WERI-Rb-1 (cell line): ENCODE measurements around the gene ARCN1.
A peak's percentile ranks its signal among the peaks of the same experiment; 100 is the strongest.

ENCODE experiments used
- DNase-seq: peaks from one replicate; pipeline ENCODE4 v3.0.0-alpha.2; 2020
- H3K27ac ChIP-seq: fragments of 250-450 bp; sonication (Bioruptor Pico); 2 replicates; pipeline ENCODE4 v1.5.1; 2020; ENCODE audit warnings: mild to moderate bottlenecking, moderate library complexity
- H3K27me3 ChIP-seq: fragments of 250-450 bp; sonication (Bioruptor Pico); 2 replicates; pipeline ENCODE4 v1.5.1; 2021; ENCODE audit warnings: mild to moderate bottlenecking, low read depth, moderate library complexity; ENCODE audit not compliant: insufficient read depth, severe bottlenecking
- H3K36me3 ChIP-seq: fragments of 250-450 bp; sonication (Bioruptor Pico); 2 replicates; pipeline ENCODE4 v1.5.1; 2020; ENCODE audit warnings: mild to moderate bottlenecking, moderate library complexity
- H3K4me3 ChIP-seq: 2 replicates; pipeline ENCODE4 v1.5.1; 2011; ENCODE audit warnings: low read depth, mild to moderate bottlenecking, control low read depth, low read length
- H3K9me3 ChIP-seq: fragments of 250-450 bp; sonication (Bioruptor Pico); 2 replicates; pipeline ENCODE4 v1.5.1; 2021; ENCODE audit warnings: mild to moderate bottlenecking, moderate library complexity; ENCODE audit not compliant: severe bottlenecking
- CTCF ChIP-seq: IDR thresholded peaks from 2 replicates; pipeline ENCODE4 v1.5.1; 2011; ENCODE audit warnings: low read depth, mild to moderate bottlenecking, control low read depth, inconsistent platforms, low read length

Gene ARCN1

GRCh38 chr11:118531597-118532084 lies 40.6 kb upstream of the ARCN1 start:
- no peak for DNase-seq

DNA sequence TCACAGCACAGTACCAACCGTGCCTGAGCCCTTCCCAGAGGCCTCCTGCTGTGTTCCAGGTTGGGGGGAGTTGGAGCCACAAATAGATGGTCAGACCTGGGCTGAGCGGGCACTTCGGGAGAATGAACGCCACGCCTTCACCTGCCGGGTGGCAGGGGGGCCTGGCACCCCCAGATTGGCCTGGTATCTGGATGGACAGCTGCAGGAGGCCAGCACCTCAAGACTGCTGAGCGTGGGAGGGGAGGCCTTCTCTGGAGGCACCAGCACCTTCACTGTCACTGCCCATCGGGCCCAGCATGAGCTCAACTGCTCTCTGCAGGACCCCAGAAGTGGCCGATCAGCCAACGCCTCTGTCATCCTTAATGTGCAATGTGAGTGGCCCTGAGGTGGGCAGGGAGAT lies 40.1 kb upstream of the ARCN1 start:
- no peak for DNase-seq
- Histone ChIP-seq H3K4me3 (no peak overlapping the region), H3K36me3 (peaks cover 8% of the 10 kb centered on the region), H3K9me3 (no peaks in the 10 kb centered on the region), H3K27me3 (no peaks in the 10 kb centered on the region), H3K27ac (no peak overlapping the region)
- no peak for TF ChIP-seq CTCF

More at GRCh38 chr11:118531597-118532084, 40.6 kb upstream of the ARCN1 start:
- Histone ChIP-seq H3K9me3 (no peaks in the 10 kb centered on the region), H3K27ac (peak overlapping the region; percentile 92; the same call in 1 of the 2 replicates), H3K4me3 (peak overlapping the region; percentile 71), H3K36me3 (peaks cover 8% of the 10 kb centered on the region), H3K27me3 (no peaks in the 10 kb centered on the region)
- TF ChIP-seq CTCF: no peak

DNA sequence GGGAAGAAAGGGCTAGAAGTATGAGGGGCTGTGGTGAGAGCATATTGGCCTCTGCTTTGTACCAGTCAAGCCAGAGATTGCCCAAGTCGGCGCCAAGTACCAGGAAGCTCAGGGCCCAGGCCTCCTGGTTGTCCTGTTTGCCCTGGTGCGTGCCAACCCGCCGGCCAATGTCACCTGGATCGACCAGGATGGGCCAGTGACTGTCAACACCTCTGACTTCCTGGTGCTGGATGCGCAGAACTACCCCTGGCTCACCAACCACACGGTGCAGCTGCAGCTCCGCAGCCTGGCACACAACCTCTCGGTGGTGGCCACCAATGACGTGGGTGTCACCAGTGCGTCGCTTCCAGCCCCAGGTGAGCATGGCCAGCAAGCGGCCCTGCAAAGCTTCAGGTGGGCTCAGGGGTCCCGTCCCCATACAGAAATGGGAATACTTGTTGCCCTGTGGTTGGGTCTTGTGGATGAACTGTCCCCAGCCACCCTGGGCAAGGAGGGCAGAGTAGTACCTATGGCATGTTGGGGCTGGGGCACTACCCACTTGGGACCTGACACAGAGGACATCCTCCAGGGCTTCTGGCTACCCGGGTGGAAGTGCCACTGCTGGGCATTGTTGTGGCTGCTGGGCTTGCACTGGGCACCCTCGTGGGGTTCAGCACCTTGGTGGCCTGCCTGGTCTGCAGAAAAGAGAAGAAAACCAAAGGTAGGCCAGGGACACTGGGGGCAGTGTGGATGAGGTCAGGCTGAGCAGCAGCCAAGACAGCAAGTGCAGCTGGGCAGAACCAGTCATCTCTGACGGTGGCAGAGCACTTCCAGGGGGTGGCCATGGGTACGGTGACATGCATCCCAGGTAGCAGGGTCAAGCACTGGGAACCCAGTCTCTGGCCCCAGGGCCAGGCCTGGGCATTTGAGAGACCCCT lies 39.1 kb upstream of the ARCN1 start:
- Histone ChIP-seq H3K36me3 (peaks cover 3% of the 10 kb centered on the region), H3K27me3 (no peaks in the 10 kb centered on the region), H3K4me3 (no peak overlapping the region), H3K27ac (no peak overlapping the region), H3K9me3 (no peaks in the 10 kb centered on the region)
- TF ChIP-seq CTCF: no peak
- no peak for DNase-seq

- no peak for DNase-seq
- peaks cover 3% of the 10 kb centered on the region; the same call in 1 of the 2 replicates for H3K36me3 ChIP-seq
- H3K27ac ChIP-seq: no peak overlapping the region; the same call in 1 of the 2 replicates
- no peaks in the 10 kb centered on the region for H3K27me3 ChIP-seq
- H3K9me3 ChIP-seq: no peaks in the 10 kb centered on the region
- no peak overlapping the region for H3K4me3 ChIP-seq
- TF ChIP-seq CTCF: no peak
Observed at GRCh38 chr11:118533769-118534729, 38.2 kb upstream of the ARCN1 start.

DNA sequence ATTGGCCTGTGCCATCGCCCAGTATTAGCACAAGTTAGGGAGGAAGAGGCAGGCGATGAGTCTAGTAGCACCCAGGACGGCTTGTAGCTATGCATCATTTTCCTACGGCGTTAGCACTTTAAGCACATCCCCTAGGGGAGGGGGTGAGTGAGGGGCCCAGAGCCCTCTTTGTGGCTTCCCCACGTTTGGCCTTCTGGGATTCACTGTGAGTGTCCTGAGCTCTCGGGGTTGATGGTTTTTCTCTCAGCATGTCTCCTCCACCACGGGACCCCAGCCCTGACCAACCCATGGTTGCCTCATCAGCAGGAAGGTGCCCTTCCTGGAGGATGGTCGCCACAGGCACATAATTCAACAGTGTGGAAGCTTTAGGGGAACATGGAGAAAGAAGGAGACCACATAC lies 36.9 kb upstream of the ARCN1 start:
- Histone ChIP-seq H3K36me3 (peaks cover 5% of the 10 kb centered on the region), H3K27me3 (no peaks in the 10 kb centered on the region), H3K9me3 (no peaks in the 10 kb centered on the region), H3K4me3 (no peak overlapping the region), H3K27ac (no peak overlapping the region)
- no peak for TF ChIP-seq CTCF
- no peak for DNase-seq
